Islet of Langerhans (tissue), 1 donor: ENCODE measurements around the gene BAX.
"Not testable (repeated sequence)": the region's sequence is repeated elsewhere in the genome, so short reads cannot be mapped to it uniquely, and the experiment has no call there.

Source experiments
- FAIRE-seq: peaks from one replicate; lab custom pipeline; 2011; peaks lifted over from hg19 to GRCh38; lab: Jason Lieb, UNC

The BAX gene

GRCh38 chr19:48954595-48955307, at the start of gene BAX:
Gene BAX, plus strand, starts transcription at chr19:48954875. Its CDS starts 54 bp downstream, at chr19:48954929.
- FAIRE-seq, result no peak

GRCh38 chr19:48905664-48906063, 49.0 kb upstream of the BAX start:
- FAIRE-seq, result no peak

- FAIRE-seq, result no peak
Observed at GRCh38 chr19:48906324-48906723, 48.4 kb upstream of the BAX start.

- no peak for FAIRE-seq
Observed at GRCh38 chr19:48907671-48908070, 47.0 kb upstream of the BAX start.

GRCh38 chr19:48909424-48910077, 45.1 kb upstream of the BAX start:
- not testable (repeated sequence) for FAIRE-seq

- no peak for FAIRE-seq
Observed at GRCh38 chr19:48910803-48911202, 43.9 kb upstream of the BAX start.

- FAIRE-seq, result no peak
Observed at GRCh38 chr19:48913114-48913889, 41.4 kb upstream of the BAX start.

GRCh38 chr19:48914181-48914580, 40.5 kb upstream of the BAX start:
- no peak for FAIRE-seq

- peak; percentile 93 for FAIRE-seq
Observed at GRCh38 chr19:48915757-48916156, 38.9 kb upstream of the BAX start.

- FAIRE-seq, result no peak
Observed at GRCh38 chr19:48918071-48918470, 36.6 kb upstream of the BAX start.

GRCh38 chr19:48918801-48919247, 35.9 kb upstream of the BAX start:
- FAIRE-seq, result no peak

GRCh38 chr19:48919271-48919670, 35.4 kb upstream of the BAX start:
- FAIRE-seq, result not testable (repeated sequence)

- FAIRE-seq, result no peak
Observed at GRCh38 chr19:48920949-48921348, 33.7 kb upstream of the BAX start.

GRCh38 chr19:48921721-48922500, 32.8 kb upstream of the BAX start:
- no peak for FAIRE-seq

- FAIRE-seq, result no peak
Observed at GRCh38 chr19:48922548-48923490, 31.9 kb upstream of the BAX start.

GRCh38 chr19:48925240-48925843, 29.3 kb upstream of the BAX start:
- FAIRE-seq, result no peak

- FAIRE-seq, result not testable (repeated sequence)
Observed at GRCh38 chr19:48925890-48926289, 28.8 kb upstream of the BAX start.

GRCh38 chr19:48926909-48927308, 27.8 kb upstream of the BAX start:
- no peak for FAIRE-seq

GRCh38 chr19:48927692-48928091, 27.0 kb upstream of the BAX start:
- FAIRE-seq, result not testable (repeated sequence)

GRCh38 chr19:48928164-48929025, 26.3 kb upstream of the BAX start:
- no peak for FAIRE-seq
